ENCODE measurements around the gene CRACDL. TPM values are rescaled to one million over a fixed set of nuclear protein-coding genes. Genes with fewer than 3 reads are reported as not detected.
A peak's percentile ranks its signal among the peaks of the same experiment; 100 is the strongest.

The CRACDL gene
- total and polyA plus RNA-seq, 2 of the 13 experiments (the other 11 are each of a cell fraction or from before 2014, with no cell fraction given): 0.15 to 0.26 TPM

- no peak for TF ChIP-seq PREB (CRISPR knock-in tag; IDR thresholded peaks at IDR 0.05)
- TF ChIP-seq GMEB2 (CRISPR knock-in tag; IDR thresholded peaks at IDR 0.05; ENCODE audit: low read depth): no peak
- no peak for TF ChIP-seq NCOA5 (CRISPR knock-in tag; IDR thresholded peaks at IDR 0.05)
- TF ChIP-seq ZNF24 (IDR thresholded peaks at IDR 0.05): no peak
- 0 out of 2 replicates have a peak, but pooled peaks have one; percentile 29 for TF ChIP-seq ZNF572 (CRISPR knock-in tag; IDR thresholded peaks at IDR 0.05)
- no peak for TF ChIP-seq ZNF441 (CRISPR knock-in tag; IDR thresholded peaks at IDR 0.05; ENCODE audit: borderline replicate concordance)
- 0 out of 2 replicates have a peak, but pooled peaks have one; percentile 20 for TF ChIP-seq FOXC1 (CRISPR knock-in tag; IDR thresholded peaks at IDR 0.05; ENCODE audit: borderline replicate concordance)
- no peak for TF ChIP-seq RELA (CRISPR knock-in tag; IDR thresholded peaks at IDR 0.05)
- TF ChIP-seq ZNF33A (CRISPR knock-in tag; IDR thresholded peaks at IDR 0.05; ENCODE audit: borderline replicate concordance): no peak
- no peak for TF ChIP-seq ZNF710 (CRISPR knock-in tag; IDR thresholded peaks at IDR 0.05; ENCODE audit: borderline replicate concordance)
- no peak for TF ChIP-seq SP2 (CRISPR knock-in tag; IDR thresholded peaks at IDR 0.05)
- no peak for TF ChIP-seq ZNF230 (CRISPR knock-in tag; IDR thresholded peaks at IDR 0.05)
- TF ChIP-seq ZNF766 (CRISPR knock-in tag; IDR thresholded peaks at IDR 0.05; ENCODE audit: borderline replicate concordance): no peak
- no peak for TF ChIP-seq ETV6 (CRISPR knock-in tag; conservative IDR thresholded peaks at IDR 0.05)
- 0 out of 2 replicates have a peak, but pooled peaks have one; percentile 37 for TF ChIP-seq ZMYM3 (CRISPR knock-in tag; IDR thresholded peaks at IDR 0.05)
- TF ChIP-seq ZBTB21 (CRISPR knock-in tag; IDR thresholded peaks at IDR 0.05): no peak
- TF ChIP-seq ZSCAN31 (CRISPR knock-in tag; IDR thresholded peaks at IDR 0.05; ENCODE audit: low read depth): no peak
These were observed 139.1 kb downstream of the CRACDL start (continued) for GRCh38 chr2:98796775-98797544.
